GM21526 (cell line): ENCODE measurements around the gene HPSE.
"Not testable (repeated sequence)": the region's sequence is repeated elsewhere in the genome, so short reads cannot be mapped to it uniquely, and the experiment has no call there.

Experiments
- ATAC-seq: cut with Tn5 transposase; IDR thresholded peaks from one replicate; pipeline ENCODE4 v1.9.1; 2021; ENCODE audit warnings: moderate library complexity; ENCODE audit not compliant: unreplicated experiment, low FRiP score

Gene HPSE

GRCh38 chr4:83285055-83285407, 49.6 kb downstream of the HPSE start:
- no peak for ATAC-seq

DNA sequence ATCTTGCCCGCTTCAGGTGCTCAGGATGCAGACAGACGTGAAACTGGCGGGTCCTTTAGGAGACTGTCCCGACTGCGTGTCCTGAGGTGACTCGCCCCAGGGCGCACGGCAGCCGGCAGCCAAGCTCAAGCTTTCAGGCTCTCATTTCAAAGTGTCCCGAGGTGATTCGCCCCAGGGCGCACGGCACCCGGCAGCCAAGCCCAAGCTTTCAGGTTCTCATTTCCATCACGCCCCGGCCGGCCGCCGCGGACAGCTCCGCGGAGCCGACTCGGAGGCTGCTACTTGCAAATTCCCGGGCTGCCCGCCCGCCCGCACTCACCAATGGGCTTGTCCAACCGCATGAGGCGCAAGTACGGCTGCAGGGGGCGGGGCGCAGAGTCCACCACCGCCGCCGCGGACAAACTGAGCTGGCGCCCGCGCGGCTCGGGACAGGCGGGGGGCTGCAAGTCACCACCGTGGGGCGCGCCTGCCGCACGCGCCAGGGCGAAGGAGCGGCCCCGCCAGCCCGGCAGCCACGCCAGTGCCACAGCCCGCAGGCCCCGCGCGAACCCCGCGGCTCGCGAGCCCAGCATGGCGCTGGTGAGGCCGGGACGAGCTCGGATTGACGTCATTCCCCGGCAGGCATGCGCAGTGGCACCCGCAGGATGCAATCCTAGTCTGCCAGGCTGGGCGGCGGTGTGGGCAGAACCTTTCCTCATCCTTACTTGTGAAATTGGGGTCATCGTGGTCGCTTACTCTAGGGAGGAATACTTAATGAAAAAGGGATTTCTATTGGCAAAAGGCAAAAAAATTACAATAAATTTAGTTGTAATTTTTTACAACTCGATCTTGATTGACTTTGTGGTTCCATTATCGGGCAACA, 50.2 kb downstream of the HPSE start, which contains the start of gene COQ2:
TSS of gene COQ2 (minus strand) at position 606 of the 862 bp plus-strand sequence. CDS start at position 572, 34 bp downstream.
- ATAC-seq = peak; percentile 85

GRCh38 chr4:83283181-83283580, 51.5 kb downstream of the HPSE start:
- ATAC-seq = no peak

GRCh38 chr4:83282049-83282535, 52.6 kb downstream of the HPSE start:
- ATAC-seq = no peak

- ATAC-seq = no peak
Measured at GRCh38 chr4:83281307-83281706, 53.3 kb downstream of the HPSE start.

- ATAC-seq = peak; percentile 58
Measured at GRCh38 chr4:83276299-83277040, 58.2 kb downstream of the HPSE start.

DNA sequence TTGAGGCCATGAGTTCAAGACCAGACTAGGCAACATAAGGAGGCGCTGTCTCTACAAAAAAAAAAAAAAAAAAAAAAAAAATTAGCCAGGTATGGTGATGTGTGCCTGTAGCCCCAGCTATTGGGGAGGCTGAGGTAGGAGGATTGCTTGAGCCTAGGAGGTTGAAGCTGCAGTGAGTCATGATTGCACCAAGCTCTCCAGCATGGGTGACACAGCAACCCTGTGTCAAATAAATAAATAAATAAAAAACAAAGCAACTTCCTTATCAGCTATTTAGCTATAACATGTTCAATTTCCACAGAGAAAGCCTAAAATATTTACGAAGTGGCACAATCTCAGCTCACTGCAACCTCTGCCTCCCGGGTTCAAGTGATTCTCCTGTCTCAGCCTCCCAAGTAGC, 60.7 kb downstream of the HPSE start:
- ATAC-seq = not testable (repeated sequence)

- ATAC-seq = peak; percentile 86
Measured at GRCh38 chr4:83272900-83273299, 61.7 kb downstream of the HPSE start.

DNA sequence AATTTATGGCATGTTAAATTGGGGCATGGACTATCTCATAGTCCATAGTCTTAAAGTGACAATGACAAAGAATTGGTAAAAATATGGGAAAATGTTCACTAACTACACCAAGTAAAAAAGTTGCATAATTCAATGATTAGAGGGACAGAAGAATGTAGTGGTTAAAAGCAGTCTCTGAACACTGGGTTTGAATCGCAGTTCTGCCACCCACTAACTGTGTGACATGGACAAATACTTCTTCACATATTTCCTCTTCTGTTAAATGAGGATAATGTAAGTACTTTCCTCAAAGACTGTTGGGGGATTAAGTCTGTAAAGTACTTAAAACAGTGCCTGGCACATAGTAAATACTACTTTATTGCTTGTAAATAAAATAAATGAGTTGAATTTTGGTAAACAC, 65.4 kb downstream of the HPSE start:
- no peak for ATAC-seq

DNA sequence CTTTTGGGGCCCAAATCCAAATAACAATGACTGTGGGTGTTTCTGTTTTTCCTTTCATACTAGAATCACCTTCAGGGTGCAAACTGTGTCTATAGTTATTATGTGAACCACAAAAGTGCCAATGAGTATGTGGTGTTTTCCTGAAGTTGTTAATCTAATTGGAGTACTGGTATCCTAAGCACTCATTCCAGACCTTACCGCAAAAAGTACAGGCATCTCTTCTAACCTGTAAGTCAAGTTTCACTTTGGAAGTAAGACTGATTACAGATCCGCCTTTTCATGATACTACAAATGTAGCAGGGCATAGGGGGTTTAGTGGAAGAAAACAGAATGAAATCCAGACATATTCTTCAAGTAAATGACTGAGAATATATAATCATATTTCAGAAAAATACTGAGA, 66.2 kb downstream of the HPSE start:
- no peak for ATAC-seq

GRCh38 chr4:83267830-83268475, 66.7 kb downstream of the HPSE start:
- ATAC-seq = no peak

- ATAC-seq = no peak
Measured at GRCh38 chr4:83267121-83267829, 67.4 kb downstream of the HPSE start.

- no peak for ATAC-seq
Measured at GRCh38 chr4:83266689-83267088, 68.0 kb downstream of the HPSE start.

DNA sequence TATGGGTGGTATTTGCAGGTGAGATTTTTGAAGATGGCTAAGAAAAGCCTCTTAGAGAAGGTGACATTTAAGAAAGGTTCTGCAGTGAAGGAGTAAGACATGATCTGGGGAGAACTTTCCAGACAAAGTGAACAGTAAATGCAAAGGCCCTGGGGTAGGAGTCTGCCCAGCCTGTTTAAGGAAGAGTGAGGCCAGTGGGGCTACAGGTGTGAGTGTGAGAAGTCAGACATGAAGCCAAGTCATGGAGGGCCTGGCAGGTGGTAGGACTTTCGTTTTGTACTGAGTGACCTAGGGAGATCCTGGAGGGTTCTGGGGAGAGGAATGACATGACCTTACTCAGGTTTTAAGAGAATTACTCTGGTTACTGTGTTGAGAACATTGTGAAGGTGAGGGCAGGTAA, 71.5 kb downstream of the HPSE start:
- no peak for ATAC-seq

DNA sequence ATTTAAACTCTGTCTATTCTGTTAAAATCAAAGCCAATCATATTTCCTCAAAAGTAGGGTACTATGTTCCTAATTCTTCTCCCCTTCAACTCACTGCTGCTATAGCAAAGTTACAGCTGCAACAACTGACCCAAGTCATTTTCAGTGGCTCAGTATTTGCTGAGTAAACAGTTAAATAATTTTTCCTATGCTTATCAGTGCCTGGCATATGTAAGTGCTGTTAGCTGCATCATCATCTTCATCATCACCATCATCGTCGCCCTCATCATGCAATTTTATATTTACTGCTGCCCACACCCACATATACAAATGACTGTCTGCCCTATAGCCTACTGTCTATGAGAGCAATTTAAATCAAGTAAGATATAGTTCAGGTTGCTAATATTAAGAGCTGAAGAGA, 72.0 kb downstream of the HPSE start:
- no peak for ATAC-seq

- ATAC-seq = no peak
Measured at GRCh38 chr4:83261307-83261706, 73.3 kb downstream of the HPSE start.

- no peak for ATAC-seq
Measured at GRCh38 chr4:83259586-83259985, 75.1 kb downstream of the HPSE start.

GRCh38 chr4:83258461-83258860, 76.2 kb downstream of the HPSE start:
- no peak for ATAC-seq

DNA sequence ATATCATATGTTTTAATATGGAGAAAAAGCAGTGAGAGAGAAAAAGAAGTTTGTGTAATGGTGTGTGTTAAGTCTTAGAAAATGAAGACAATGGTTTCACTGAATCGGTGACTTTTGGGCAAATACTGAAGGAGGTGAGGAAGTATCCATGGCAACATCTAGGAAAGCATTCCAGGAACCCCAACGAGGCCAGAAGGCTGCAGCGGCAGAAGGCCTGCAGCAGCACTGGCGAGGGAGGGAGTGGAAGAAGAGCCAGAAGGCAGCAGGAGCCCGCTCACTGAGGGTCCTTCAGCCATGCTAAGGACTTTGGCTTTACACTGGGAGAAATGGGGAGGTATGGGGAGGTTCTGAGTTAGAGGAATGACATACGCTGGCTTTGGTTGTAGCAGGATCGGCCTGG, 76.8 kb downstream of the HPSE start:
- ATAC-seq = no peak

DNA sequence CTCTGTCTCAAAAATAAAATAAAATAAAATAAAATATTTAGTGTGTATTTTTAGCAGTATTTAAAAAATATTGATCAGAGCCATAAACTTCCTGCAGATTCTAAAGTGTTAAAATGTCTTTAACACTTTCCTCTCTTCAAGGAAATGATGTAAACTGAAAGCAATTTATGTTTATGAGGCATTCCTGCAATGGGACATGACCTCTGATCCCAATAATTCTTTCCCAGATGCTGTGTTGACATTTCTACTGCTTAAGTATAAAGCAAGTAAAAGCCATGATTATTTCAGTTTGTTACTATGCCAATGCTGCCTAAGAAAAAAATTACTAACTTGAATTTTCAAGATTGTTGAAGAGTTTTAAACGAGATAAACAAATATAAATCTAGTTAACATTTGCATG, 79.1 kb downstream of the HPSE start:
- ATAC-seq = no peak
